CD4-positive, alpha-beta T cell (primary cell): Measurements from ENCODE around the gene GAGE12D. TPM values are rescaled to one million over a fixed set of nuclear protein-coding genes. Genes with fewer than 3 reads are reported as not detected.
"Not testable (repeated sequence)": the region's sequence is repeated elsewhere in the genome, so short reads cannot be mapped to it uniquely, and the experiment has no call there.

Experiments used
- ATAC-seq: fragments of 200-7000 bp; cut with Tn5 transposase; one replicate; pipeline ENCODE4 v1.10.0; 2022; ENCODE audit warnings: mild to moderate bottlenecking; ENCODE audit not compliant: poor library complexity
- CTCF ChIA-PET: fragments of 350-600 bp; sonication (Branson Sonifier 250); formaldehyde crosslinking; loops from one replicate; lab custom pipeline; 2021; ENCODE audit warnings: antibody characterized with exemption, inconsistent platforms; lab: Charles Lee
- POLR2A ChIA-PET: fragments of 350-600 bp; sonication (Branson Sonifier 250); formaldehyde crosslinking; loops from one replicate; lab custom pipeline; 2021; ENCODE audit warnings: antibody characterized with exemption, inconsistent platforms; lab: Charles Lee
- DNase-seq, 14 experiments: peaks; one replicate each; pipeline ENCODE4 v3.0.0-alpha.2; 2013 to 2020; ENCODE audit warnings: mixed read lengths in 2 of 14
- H3K27ac ChIP-seq, 2 donors: one replicate each; pipeline versions ENCODE4 v1.5.1 to v1.7.0; 2013; ENCODE audit warnings: low read length in 2 of 2, low read depth in 1 of 2, mild to moderate bottlenecking in 1 of 2
- H3K27me3 ChIP-seq, 2 experiments: 1 replicate in 1 of 2; 2 replicates in 1 of 2; pipeline versions ENCODE4 v1.6.1 to v1.7.0; 2013; ENCODE audit warnings: low read length in 2 of 2, control low read depth in 1 of 2, mild to moderate bottlenecking in 1 of 2, moderate library complexity in 1 of 2; ENCODE audit not compliant: insufficient read depth in 2 of 2, control insufficient read depth in 1 of 2
- H3K36me3 ChIP-seq: one replicate; pipeline ENCODE4 v1.6.1; 2013; ENCODE audit warnings: low read length, control low read depth; ENCODE audit not compliant: insufficient read depth
- H3K4me1 ChIP-seq: one replicate; pipeline ENCODE4 v1.6.1; 2013; ENCODE audit warnings: low read length, control low read depth; ENCODE audit not compliant: insufficient read depth
- H3K4me3 ChIP-seq: one replicate; pipeline ENCODE4 v1.5.1; 2013; ENCODE audit warnings: mild to moderate bottlenecking, low read length, moderate library complexity
- H3K9me3 ChIP-seq, 2 experiments: 1 replicate in 1 of 2; 2 replicates in 1 of 2; pipeline versions ENCODE4 v1.6.1 to v1.7.0; 2013; ENCODE audit warnings: low read length in 2 of 2, mild to moderate bottlenecking in 2 of 2, control low read depth in 1 of 2, moderate library complexity in 1 of 2; ENCODE audit not compliant: control insufficient read depth in 1 of 2, insufficient read depth in 1 of 2
- H3K27ac Mint-ChIP-seq: one replicate; pipeline ENCODE4 v1.8.0; 2020; ENCODE audit warnings: mixed read lengths
- H3K27me3 Mint-ChIP-seq: one replicate; pipeline ENCODE4 v1.8.0; 2021; ENCODE audit warnings: mixed read lengths
- H3K36me3 Mint-ChIP-seq: one replicate; pipeline ENCODE4 v1.8.0; 2021; ENCODE audit warnings: low read depth, mixed read lengths
- H3K4me1 Mint-ChIP-seq: one replicate; pipeline ENCODE4 v1.8.0; 2021; ENCODE audit warnings: low read depth, mixed read lengths
- H3K4me3 Mint-ChIP-seq: one replicate; pipeline ENCODE4 v1.8.0; 2020; ENCODE audit warnings: mild to moderate bottlenecking, mixed read lengths
- H3K9me3 Mint-ChIP-seq: one replicate; pipeline ENCODE4 v1.8.0; 2020; ENCODE audit warnings: mixed read lengths
- intact Hi-C, 2 experiments: fragments of 100-400 bp; cut with DNase I in 1 of 2; cut with micrococcal nuclease in 1 of 2; formaldehyde crosslinking; loops; one replicate each; pipeline versions ENCODE4 v1.15.1 to v1.9.0; 2023 to 2025; cut with DNase I, micrococcal nuclease
- total RNA-seq, 174 experiments: library from RNA in 2 of 174; stranded (reverse) in 2 of 174; gene quantifications; one replicate each; pipeline ENCODE4 v1.2.3 and lab custom pipeline; 2021 to 2026

The GAGE12D gene
- total RNA-seq, 2 experiments from 2014 or later = not detected

DNA sequence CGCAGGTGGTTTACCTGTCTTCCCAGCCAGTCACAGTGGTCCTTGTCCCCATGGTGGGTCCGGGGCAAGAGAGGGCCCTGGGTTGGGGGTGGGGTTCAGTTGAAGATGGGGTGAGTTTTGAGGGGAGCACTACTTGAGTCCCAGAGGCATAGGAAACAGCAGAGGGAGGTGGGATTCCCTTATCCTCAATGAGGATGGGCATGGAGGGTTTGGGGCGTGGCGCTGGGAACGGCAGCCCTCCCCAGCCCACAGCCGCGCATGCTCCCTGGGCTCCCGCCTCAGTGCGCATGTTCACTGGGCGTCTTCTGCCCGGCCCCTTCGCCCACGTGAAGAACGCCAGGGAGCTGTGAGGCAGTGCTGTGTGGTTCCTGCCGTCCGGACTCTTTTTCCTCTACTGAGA is 38.1 kb downstream of the GAGE12D start, which contains the start of gene GAGE12H:
GAGE12H (plus strand) TSS at position 301 of the 400 bp plus-strand sequence. CDS start 1,155 bp downstream, outside the sequence.
- H3K4me3 Mint-ChIP-seq, H3K27ac Mint-ChIP-seq, H3K36me3 ChIP-seq, ATAC-seq, H3K36me3 Mint-ChIP-seq, H3K27me3 Mint-ChIP-seq, H3K27ac ChIP-seq, CTCF ChIA-PET, DNase-seq, H3K4me1 Mint-ChIP-seq, POLR2A ChIA-PET, H3K4me3 ChIP-seq, H3K27me3 ChIP-seq, H3K9me3 ChIP-seq, H3K4me1 ChIP-seq, intact Hi-C loops, H3K9me3 Mint-ChIP-seq: not testable (repeated sequence)

DNA sequence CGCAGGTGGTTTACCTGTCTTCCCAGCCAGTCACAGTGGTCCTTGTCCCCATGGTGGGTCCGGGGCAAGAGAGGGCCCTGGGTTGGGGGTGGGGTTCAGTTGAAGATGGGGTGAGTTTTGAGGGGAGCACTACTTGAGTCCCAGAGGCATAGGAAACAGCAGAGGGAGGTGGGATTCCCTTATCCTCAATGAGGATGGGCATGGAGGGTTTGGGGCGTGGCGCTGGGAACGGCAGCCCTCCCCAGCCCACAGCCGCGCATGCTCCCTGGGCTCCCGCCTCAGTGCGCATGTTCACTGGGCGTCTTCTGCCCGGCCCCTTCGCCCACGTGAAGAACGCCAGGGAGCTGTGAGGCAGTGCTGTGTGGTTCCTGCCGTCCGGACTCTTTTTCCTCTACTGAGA is 47.7 kb downstream of the GAGE12D start, which contains the start of gene GAGE2A:
GAGE2A (plus strand) TSS at position 301 of the 400 bp plus-strand sequence. CDS start 1,155 bp downstream, outside the sequence.
- ATAC-seq, H3K27me3 ChIP-seq, H3K4me1 Mint-ChIP-seq, H3K36me3 ChIP-seq, H3K9me3 Mint-ChIP-seq, intact Hi-C loops, DNase-seq, CTCF ChIA-PET, H3K4me3 ChIP-seq, H3K36me3 Mint-ChIP-seq, H3K4me1 ChIP-seq, H3K27ac ChIP-seq, H3K27ac Mint-ChIP-seq, POLR2A ChIA-PET, H3K9me3 ChIP-seq, H3K27me3 Mint-ChIP-seq, H3K4me3 Mint-ChIP-seq: not testable (repeated sequence)

DNA sequence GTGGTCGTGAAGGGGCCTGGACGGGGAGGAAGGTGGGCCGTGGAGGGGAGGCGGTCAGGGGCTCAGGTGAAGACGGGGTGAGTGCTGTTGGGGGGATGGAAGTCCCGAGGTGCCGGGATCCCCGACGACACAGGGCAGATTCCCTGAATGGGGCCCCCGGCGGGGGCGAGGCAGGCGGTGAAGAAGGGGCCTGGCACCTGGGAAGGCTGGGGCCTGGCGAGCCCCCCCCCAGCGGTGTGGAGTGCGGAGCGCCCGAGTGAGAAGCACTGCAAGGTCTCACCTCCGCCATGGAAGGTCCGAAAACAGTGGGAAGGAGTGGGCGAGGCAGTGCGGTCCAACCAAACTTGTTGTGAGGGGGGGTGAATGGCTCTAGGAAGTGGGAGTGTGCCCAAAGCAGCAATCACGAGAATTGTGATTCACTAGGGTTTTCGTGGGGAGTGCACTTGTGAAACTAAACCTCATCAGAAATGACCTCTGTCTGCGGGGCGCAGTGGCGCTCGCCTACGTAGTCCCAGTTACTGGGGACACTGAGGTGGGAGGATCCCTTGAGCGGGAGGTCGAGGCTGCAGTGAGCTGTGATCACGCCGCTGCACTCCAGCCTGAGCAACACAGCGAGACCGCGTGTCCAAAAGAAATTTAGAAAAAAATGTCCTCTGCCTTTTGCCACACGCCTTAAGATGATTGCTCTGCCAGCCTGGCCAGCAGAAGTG is 48.4 kb downstream of the GAGE12D start:
- H3K4me3 ChIP-seq, H3K9me3 Mint-ChIP-seq, H3K27ac Mint-ChIP-seq, H3K4me3 Mint-ChIP-seq, ATAC-seq, H3K9me3 ChIP-seq, CTCF ChIA-PET, H3K27ac ChIP-seq, H3K27me3 Mint-ChIP-seq, H3K4me1 ChIP-seq, H3K27me3 ChIP-seq, POLR2A ChIA-PET, intact Hi-C loops, H3K36me3 Mint-ChIP-seq, H3K4me1 Mint-ChIP-seq, H3K36me3 ChIP-seq: not testable (repeated sequence)
- DNase-seq = peak in 3 of 14 experiments; percentile 2 to 32 (median 16)

DNA sequence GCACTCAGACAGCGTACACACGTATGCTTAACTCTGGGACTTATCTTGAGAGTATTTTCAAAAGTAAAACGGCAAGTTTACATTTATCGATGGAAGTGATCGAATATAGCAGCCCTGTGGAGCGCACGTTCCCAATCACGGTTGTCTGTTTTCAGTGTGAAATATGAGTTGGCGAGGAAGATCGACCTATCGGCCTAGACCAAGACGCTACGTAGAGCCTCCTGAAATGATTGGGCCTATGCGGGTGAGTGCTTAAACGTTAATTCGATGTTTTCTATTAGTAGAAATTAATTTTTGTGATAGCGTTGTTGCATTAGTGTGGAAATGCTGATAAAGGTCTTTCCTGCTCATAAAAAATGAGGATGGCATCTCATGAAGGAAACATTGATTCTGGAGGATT is 49.0 kb downstream of the GAGE12D start:
- H3K9me3 Mint-ChIP-seq, H3K4me1 ChIP-seq, intact Hi-C loops, ATAC-seq, POLR2A ChIA-PET, DNase-seq, H3K9me3 ChIP-seq, H3K36me3 ChIP-seq, H3K36me3 Mint-ChIP-seq, H3K27ac Mint-ChIP-seq, H3K27me3 ChIP-seq, H3K27me3 Mint-ChIP-seq, CTCF ChIA-PET, H3K4me3 ChIP-seq, H3K4me3 Mint-ChIP-seq, H3K4me1 Mint-ChIP-seq, H3K27ac ChIP-seq: not testable (repeated sequence)

Other genes with a start within 250 kb of the GAGE12D start
- gene GAGE10, start 238.1 kb upstream of the GAGE12D start, total RNA-seq = not detected
- gene GAGE12J, start 219.7 kb upstream of the GAGE12D start, total RNA-seq = not detected
- not detected for gene GAGE13, start 210.2 kb upstream of the GAGE12D start, total RNA-seq
- gene GAGE12C, start 9.6 kb upstream of the GAGE12D start, total RNA-seq = not detected
- gene GAGE12E, start 9.6 kb downstream of the GAGE12D start, total RNA-seq = not detected
- not detected for gene GAGE12F, start 19.1 kb downstream of the GAGE12D start, total RNA-seq
- gene GAGE12G, start 28.7 kb downstream of the GAGE12D start, total RNA-seq = not detected
- gene GAGE12H, start 38.2 kb downstream of the GAGE12D start, total RNA-seq = not detected
- not detected for gene GAGE2A, start 47.8 kb downstream of the GAGE12D start, total RNA-seq
- gene GAGE1, start 57.3 kb downstream of the GAGE12D start, total RNA-seq = not detected
- not detected for gene PAGE1, start 154.3 kb downstream of the GAGE12D start, total RNA-seq